HFF-Myc (cell line): Measurements from ENCODE around the gene ABTB1.

Source experiments
- DNase-seq: peaks from one replicate; pipeline ENCODE4 v3.0.0-alpha.2; 2011; ENCODE audit warnings: low read depth; ENCODE audit errors: extremely low read depth
- H3K4me3 ChIP-seq: replicated peaks from 2 replicates; pipeline ENCODE4 v1.5.1; 2011; ENCODE audit warnings: low read depth, mild to moderate bottlenecking, control low read depth, low read length
- CTCF ChIP-seq: IDR thresholded peaks from 2 replicates; pipeline ENCODE4 v1.5.1; 2012; ENCODE audit warnings: mild to moderate bottlenecking, low read depth, low read length, control low read depth; ENCODE audit errors: missing control alignments

The ABTB1 gene

GRCh38 chr3:127658234-127658633 lies 14.5 kb upstream of the ABTB1 start:
- H3K4me3 ChIP-seq = no peak overlapping the region
- DNase-seq = no peak
- TF ChIP-seq CTCF = no peak

GRCh38 chr3:127660621-127661251 lies 12.0 kb upstream of the ABTB1 start:
- no peak overlapping the region for H3K4me3 ChIP-seq
- DNase-seq = no peak
- TF ChIP-seq CTCF = no peak

GRCh38 chr3:127661600-127661999 lies 11.2 kb upstream of the ABTB1 start:
- no peak overlapping the region for H3K4me3 ChIP-seq
- no peak for TF ChIP-seq CTCF
- DNase-seq = no peak

- H3K4me3 ChIP-seq = no peak overlapping the region
- no peak for TF ChIP-seq CTCF
- DNase-seq = no peak
Measured at GRCh38 chr3:127662001-127662469, 10.7 kb upstream of the ABTB1 start.

GRCh38 chr3:127663151-127663550 lies 9.6 kb upstream of the ABTB1 start:
- H3K4me3 ChIP-seq = no peak overlapping the region
- no peak for DNase-seq
- no peak for TF ChIP-seq CTCF

- H3K4me3 ChIP-seq = no peak overlapping the region
- no peak for TF ChIP-seq CTCF
- DNase-seq = no peak
Measured at GRCh38 chr3:127665165-127665564, 7.6 kb upstream of the ABTB1 start.

GRCh38 chr3:127665586-127665985 lies 7.2 kb upstream of the ABTB1 start:
- no peak for TF ChIP-seq CTCF
- DNase-seq = no peak
- no peak overlapping the region for H3K4me3 ChIP-seq
